ENCODE measurements around the gene AGTR1. TPM values are rescaled to one million over a fixed set of nuclear protein-coding genes. Genes with fewer than 3 reads are reported as not detected.

AGTR1 gene
- polyA plus RNA-seq, 3 donors = not detected

DNA sequence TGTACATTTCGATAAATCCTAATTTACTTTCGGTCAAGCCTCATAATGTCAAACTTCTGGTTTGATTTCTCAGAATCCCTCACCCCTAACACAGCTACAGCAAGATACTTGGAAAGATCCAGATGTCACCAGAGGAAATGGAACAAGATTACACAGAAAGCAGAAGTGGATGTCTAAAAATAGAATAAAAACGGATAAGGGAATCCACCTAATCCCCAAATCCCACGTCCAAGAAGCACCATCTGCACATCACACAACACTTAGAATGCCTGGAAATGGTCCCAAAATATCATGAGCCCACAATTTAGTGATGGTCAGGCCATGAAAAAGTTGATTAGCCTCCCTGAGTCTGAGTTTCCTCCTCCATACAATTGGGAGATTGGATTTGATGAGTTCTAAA, 61.7 kb downstream of the AGTR1 start:
- H3K27me3 Mint-ChIP-seq (ENCODE audit: low read depth in 3 of 3) = peaks cover 0 to 2% (median 0%) of the 10 kb centered on the region in 3 donors
- intact Hi-C loops (cut with micrococcal nuclease) = no loop called here
- H4K20me1 ChIP-seq (ENCODE audit: insufficient read depth, low read length) = no peaks in the 10 kb centered on the region
- H3K4me1 Mint-ChIP-seq = peaks cover 45% of the 10 kb centered on the region
- no peaks in the 10 kb centered on the region for H3K36me3 ChIP-seq (replicated peaks in 1 of 2; ENCODE audit: control insufficient read depth in 1 of 2, insufficient read depth in 2 of 2, low read length in 2 of 2)
- peak overlapping the region in 1 of 7 donors; percentile 20 for H3K27ac Mint-ChIP-seq
- H3K4me1 ChIP-seq (ENCODE audit: control insufficient read depth in 1 of 2, insufficient read depth in 2 of 2, low read length in 2 of 2) = peaks cover 38 to 49% of the 10 kb centered on the region in 2 donors
- H3K4me3 Mint-ChIP-seq = no peak overlapping the region
- H3K4me2 ChIP-seq (replicated peaks; ENCODE audit: extremely low read depth, low read length, poor library complexity, severe bottlenecking) = no peak overlapping the region
- no peaks in the 10 kb centered on the region for H3K9me3 ChIP-seq (replicated peaks in 1 of 2; ENCODE audit: control insufficient read depth in 1 of 2, insufficient read depth in 1 of 2, low read length in 2 of 2)
- no peaks in the 10 kb centered on the region for H3K36me3 Mint-ChIP-seq
- H3K79me2 ChIP-seq (ENCODE audit: insufficient read depth, low read length) = no peaks in the 10 kb centered on the region
- H2AFZ ChIP-seq (ENCODE audit: insufficient read depth, low read depth, low read length, poor library complexity, severe bottlenecking) = no peak overlapping the region
- no peaks in the 10 kb centered on the region for H3K27me3 ChIP-seq (ENCODE audit: control insufficient read depth in 2 of 2, insufficient read depth in 2 of 2, low read length in 2 of 2)
- TF ChIP-seq, protein P1, sequence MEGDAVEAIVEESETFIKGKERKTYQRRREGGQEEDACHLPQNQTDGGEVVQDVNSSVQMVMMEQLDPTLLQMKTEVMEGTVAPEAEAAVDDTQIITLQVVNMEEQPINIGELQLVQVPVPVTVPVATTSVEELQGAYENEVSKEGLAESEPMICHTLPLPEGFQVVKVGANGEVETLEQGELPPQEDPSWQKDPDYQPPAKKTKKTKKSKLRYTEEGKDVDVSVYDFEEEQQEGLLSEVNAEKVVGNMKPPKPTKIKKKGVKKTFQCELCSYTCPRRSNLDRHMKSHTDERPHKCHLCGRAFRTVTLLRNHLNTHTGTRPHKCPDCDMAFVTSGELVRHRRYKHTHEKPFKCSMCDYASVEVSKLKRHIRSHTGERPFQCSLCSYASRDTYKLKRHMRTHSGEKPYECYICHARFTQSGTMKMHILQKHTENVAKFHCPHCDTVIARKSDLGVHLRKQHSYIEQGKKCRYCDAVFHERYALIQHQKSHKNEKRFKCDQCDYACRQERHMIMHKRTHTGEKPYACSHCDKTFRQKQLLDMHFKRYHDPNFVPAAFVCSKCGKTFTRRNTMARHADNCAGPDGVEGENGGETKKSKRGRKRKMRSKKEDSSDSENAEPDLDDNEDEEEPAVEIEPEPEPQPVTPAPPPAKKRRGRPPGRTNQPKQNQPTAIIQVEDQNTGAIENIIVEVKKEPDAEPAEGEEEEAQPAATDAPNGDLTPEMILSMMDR (IDR thresholded peaks at IDR 0.05) = no peak
- no peak overlapping the region for H3K27ac ChIP-seq (ENCODE audit: low read depth in 1 of 2, low read length in 2 of 2)
- no peak overlapping the region for H3K9ac ChIP-seq (ENCODE audit: insufficient read depth, low read length, poor library complexity, severe bottlenecking)
- H3K4me3 ChIP-seq (replicated peaks in 1 of 3; ENCODE audit: low read depth in 2 of 3, low read length in 3 of 3) = no peak overlapping the region
- DNase-seq = no peak
- H3K9me3 Mint-ChIP-seq = peaks cover 0 to 5% (median 0%) of the 10 kb centered on the region in 7 donors
- 0% methylated on average over 1 of the region's 4 CpGs for WGBS (ENCODE audit: insufficient coverage)

DNA sequence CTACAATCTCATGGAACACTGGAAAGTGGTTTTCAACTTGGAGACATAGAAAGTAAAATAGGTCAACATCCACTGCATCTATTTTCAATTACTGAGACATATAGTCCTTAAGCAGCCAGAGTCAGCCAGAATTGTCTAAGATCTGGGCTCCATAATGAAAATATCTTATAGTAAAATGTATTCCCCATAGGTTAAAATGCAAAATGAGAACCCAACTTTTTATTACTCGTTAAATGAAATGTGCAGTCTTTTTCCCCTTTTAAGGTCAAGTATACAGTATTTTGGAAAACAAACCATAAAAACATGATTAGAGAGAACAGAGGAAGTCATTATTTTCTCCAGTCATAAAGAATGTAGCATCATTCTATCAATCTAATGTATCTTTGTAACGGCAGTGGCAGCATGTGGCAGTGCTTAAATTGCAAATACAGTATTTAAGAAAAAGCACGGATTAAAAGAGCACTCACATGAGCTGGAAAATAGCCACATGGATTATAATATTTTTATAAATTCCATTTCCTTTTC, 65.5 kb downstream of the AGTR1 start:
- Mint-ChIP-seq H3K4me1 (peaks cover 9% of the 10 kb centered on the region), H3K27ac (no peak overlapping the region), H3K27me3 (ENCODE audit: low read depth in 3 of 3) (peaks cover 0 to 2% (median 2%) of the 10 kb centered on the region in 3 donors), H3K4me3 (no peak overlapping the region), H3K36me3 (no peaks in the 10 kb centered on the region), H3K9me3 (peaks cover 0 to 7% (median 2%) of the 10 kb centered on the region in 7 donors)
- TF ChIP-seq, protein P1 (IDR thresholded peaks at IDR 0.05) = no peak
- H3K79me2 ChIP-seq (ENCODE audit: insufficient read depth, low read length) = no peaks in the 10 kb centered on the region
- no peaks in the 10 kb centered on the region for H4K20me1 ChIP-seq (ENCODE audit: insufficient read depth, low read length)
- no peak overlapping the region for H3K9ac ChIP-seq (ENCODE audit: insufficient read depth, low read length, poor library complexity, severe bottlenecking)
- DNase-seq = no peak
- no peak overlapping the region for H3K4me2 ChIP-seq (replicated peaks; ENCODE audit: extremely low read depth, low read length, poor library complexity, severe bottlenecking)
- H3K36me3 ChIP-seq (replicated peaks in 1 of 2; ENCODE audit: control insufficient read depth in 1 of 2, insufficient read depth in 2 of 2, low read length in 2 of 2) = no peaks in the 10 kb centered on the region
- H3K9me3 ChIP-seq (replicated peaks in 1 of 2; ENCODE audit: control insufficient read depth in 1 of 2, insufficient read depth in 1 of 2, low read length in 2 of 2) = no peaks in the 10 kb centered on the region
- H3K4me3 ChIP-seq (replicated peaks in 1 of 3; ENCODE audit: low read depth in 2 of 3, low read length in 3 of 3) = no peak overlapping the region
- no peak overlapping the region for H2AFZ ChIP-seq (ENCODE audit: insufficient read depth, low read depth, low read length, poor library complexity, severe bottlenecking)
- intact Hi-C loops (cut with micrococcal nuclease) = no loop called here
- H3K4me1 ChIP-seq (ENCODE audit: control insufficient read depth in 1 of 2, insufficient read depth in 2 of 2, low read length in 2 of 2) = peaks cover 6 to 14% of the 10 kb centered on the region in 2 donors
- H3K27ac ChIP-seq (ENCODE audit: low read depth in 1 of 2, low read length in 2 of 2) = no peak overlapping the region
- no CpG with 5 or more reads among the region's 3 CpGs for WGBS (ENCODE audit: insufficient coverage)
- H3K27me3 ChIP-seq (ENCODE audit: control insufficient read depth in 2 of 2, insufficient read depth in 2 of 2, low read length in 2 of 2) = no peaks in the 10 kb centered on the region
